BLaER1 (cell line): Measurements from ENCODE around the gene EPB41L3.

Experiments used
- H3K27ac ChIP-seq: shearing (Covaris generic); formaldehyde crosslinking; 2 replicates; pipeline ENCODE4 v1.8.1; 2022
- H3K27me3 ChIP-seq: shearing (Covaris generic); formaldehyde crosslinking; 2 replicates; pipeline ENCODE4 v1.8.1; 2022
- H3K36me3 ChIP-seq: shearing (Covaris generic); formaldehyde crosslinking; 2 replicates; pipeline ENCODE4 v1.8.1; 2022
- H3K4me1 ChIP-seq: shearing (Covaris generic); formaldehyde crosslinking; 2 replicates; pipeline ENCODE4 v1.8.1; 2022
- H3K4me2 ChIP-seq: shearing (Covaris generic); formaldehyde crosslinking; 2 replicates; pipeline ENCODE4 v1.8.1; 2022
- H3K4me3 ChIP-seq: shearing (Covaris generic); formaldehyde crosslinking; 2 replicates; pipeline ENCODE4 v1.8.1; 2022
- H3K9ac ChIP-seq: shearing (Covaris generic); formaldehyde crosslinking; 2 replicates; pipeline ENCODE4 v1.8.1; 2022
- H3K9me3 ChIP-seq: shearing (Covaris generic); formaldehyde crosslinking; 2 replicates; pipeline ENCODE4 v1.8.1; 2022
- H4K20me1 ChIP-seq: shearing (Covaris generic); formaldehyde crosslinking; 2 replicates; pipeline ENCODE4 v1.8.1; 2022
- Cebpa-rat ChIP-seq: shearing (Covaris generic); IDR thresholded peaks from 2 replicates; pipeline ENCODE4 v1.8.1; 2022

Gene EPB41L3

DNA sequence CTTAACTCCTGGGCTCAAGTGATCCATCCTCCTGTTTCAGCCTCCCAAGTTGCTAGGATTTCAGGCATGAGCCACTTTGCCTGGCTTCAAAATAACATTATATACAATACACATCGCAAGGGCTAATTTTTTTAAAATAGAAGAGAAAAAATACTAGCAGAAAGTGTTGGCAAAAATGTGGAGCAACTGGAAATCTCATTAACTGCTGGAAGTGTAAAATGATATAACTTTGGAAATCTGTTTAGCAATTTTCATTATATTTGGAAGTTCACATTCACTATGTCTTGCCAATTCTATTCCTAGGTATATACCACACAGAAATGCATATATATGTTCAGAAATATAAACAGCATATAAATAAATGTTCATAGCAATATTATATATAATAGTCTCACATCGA, 193.2 kb downstream of the EPB41L3 start:
- no peaks in the 10 kb centered on the region for H3K27me3 ChIP-seq
- H3K4me3 ChIP-seq = no peak overlapping the region
- H3K9ac ChIP-seq = no peak overlapping the region
- H3K4me2 ChIP-seq = no peak overlapping the region
- H4K20me1 ChIP-seq = no peaks in the 10 kb centered on the region
- no peaks in the 10 kb centered on the region for H3K4me1 ChIP-seq
- peaks cover 5% of the 10 kb centered on the region; the same call in 1 of the 2 replicates for H3K9me3 ChIP-seq
- no peaks in the 10 kb centered on the region for H3K36me3 ChIP-seq
- TF ChIP-seq Cebpa-rat = no peak
- H3K27ac ChIP-seq = no peak overlapping the region
